Activated B cell treated with CpG ODN at 0.5 μM for 24 hours (primary cell): ENCODE results near the gene MAP3K14. TPM values are rescaled to one million over a fixed set of nuclear protein-coding genes. Genes with fewer than 3 reads are reported as not detected.
A peak's percentile ranks its signal among the peaks of the same experiment; 100 is the strongest.

Experiments
- ATAC-seq: fragments of 200-7000 bp; cut with Tn5 transposase; one replicate; pipeline ENCODE4 v1.10.0; 2021; ENCODE audit warnings: low read depth, mild to moderate bottlenecking, moderate library complexity
- CTCF ChIA-PET: fragments of 350-600 bp; sonication (Branson Sonifier 250); formaldehyde crosslinking; loops from one replicate; lab custom pipeline; 2021; ENCODE audit warnings: antibody characterized with exemption; lab: Charles Lee
- POLR2A ChIA-PET: fragments of 350-600 bp; sonication (Branson Sonifier 250); formaldehyde crosslinking; loops from one replicate; lab custom pipeline; 2021; ENCODE audit warnings: antibody characterized with exemption; lab: Charles Lee
- DNase-seq: peaks from one replicate; pipeline ENCODE4 v3.0.0; 2022
- H3K27ac Mint-ChIP-seq: one replicate; pipeline ENCODE4 v1.8.0; 2020; ENCODE audit warnings: mixed read lengths
- H3K27me3 Mint-ChIP-seq: one replicate; pipeline ENCODE4 v1.8.0; 2021; ENCODE audit warnings: mixed read lengths
- H3K36me3 Mint-ChIP-seq: one replicate; pipeline ENCODE4 v1.8.0; 2021; ENCODE audit warnings: low read depth, mixed read lengths
- H3K4me1 Mint-ChIP-seq: one replicate; pipeline ENCODE4 v1.8.0; 2021; ENCODE audit warnings: mixed read lengths
- H3K4me3 Mint-ChIP-seq: one replicate; pipeline ENCODE4 v1.8.0; 2020; ENCODE audit warnings: mild to moderate bottlenecking, mixed read lengths
- H3K9me3 Mint-ChIP-seq: one replicate; pipeline ENCODE4 v1.8.0; 2020; ENCODE audit warnings: mixed read lengths
- intact Hi-C: fragments of 100-400 bp; cut with micrococcal nuclease; formaldehyde crosslinking; loops from one replicate; pipeline ENCODE4 v1.15.1; 2024
- total RNA-seq: library from RNA; stranded (reverse); gene quantifications from 2 replicates; pipeline ENCODE4 v1.2.3, GENCODE V29; 2022
- TF ChIP-seq, protein P1 (sequence below): fragments of 200-600 bp; IDR thresholded peaks from one replicate; pipeline ENCODE4 v1.8.0; 2022; ENCODE audit warnings: antibody characterized with exemption, mild to moderate bottlenecking

Gene MAP3K14
- total RNA-seq, 1 donor from 2014 or later, result 88.6 TPM

DNA sequence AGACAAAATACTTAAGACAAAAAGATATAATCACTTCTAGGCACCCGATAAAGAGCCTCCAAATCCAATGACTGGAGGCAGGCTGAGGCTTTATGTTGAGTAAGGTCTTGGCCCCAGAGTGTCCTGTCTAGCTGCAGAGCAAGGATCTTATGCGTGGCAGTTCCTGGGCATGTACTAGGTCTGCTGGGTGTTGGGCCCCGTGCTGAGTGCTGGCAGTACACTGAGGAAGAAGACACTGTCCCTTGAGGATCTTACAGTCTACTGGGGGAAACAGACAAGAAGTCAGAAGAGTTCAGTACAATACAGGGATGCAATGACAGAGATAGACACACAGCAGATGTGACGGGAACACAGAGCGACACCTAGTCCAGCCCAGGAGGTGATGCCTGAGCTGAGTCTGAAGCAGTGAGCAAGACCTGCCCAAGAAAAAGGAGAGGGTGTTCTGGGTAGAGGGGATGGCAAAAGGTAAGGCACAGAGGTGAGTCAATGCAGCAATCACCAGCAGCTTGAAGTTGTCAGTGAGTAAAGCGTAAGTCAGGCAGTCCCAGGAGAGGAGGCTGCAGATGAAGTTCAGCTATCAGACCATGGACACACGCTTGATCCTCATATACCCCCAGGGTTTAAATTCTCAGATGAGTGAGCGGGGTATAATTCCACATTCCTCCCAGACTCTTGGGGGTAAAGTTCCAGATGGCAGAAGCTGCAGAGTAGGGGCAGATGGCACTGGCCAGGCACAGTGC lies 18.1 kb downstream of the MAP3K14 start:
- intact Hi-C loops, result loop anchor here (5.0 kb wide), 1 partner anchor 34 kb away; no protein-coding TSS in a partner anchor
- ATAC-seq (peak; percentile 48), DNase-seq (no peak)
- H3K36me3 Mint-ChIP-seq, result peaks cover 35% of the 10 kb centered on the region
- peaks cover 99% of the 10 kb centered on the region for H3K4me1 Mint-ChIP-seq
- peak overlapping the region; percentile 42 for H3K4me3 Mint-ChIP-seq
- H3K27me3 Mint-ChIP-seq, result no peaks in the 10 kb centered on the region
- ChIA-PET POLR2A (interaction anchor here (0.5 to 12.5 kb wide), 11 partner anchors 9 to 151 kb away, joined by 3 to 436 read pairs (median 8); partner anchors contain the start of gene MAP3K14), CTCF (interaction anchor here (0.6 to 6.1 kb wide), 4 partner anchors 13 to 22 kb away, joined by 3 to 38 read pairs (median 6); partner anchors contain the start of gene MAP3K14)
- H3K27ac Mint-ChIP-seq, result peak overlapping the region; percentile 81
- TF ChIP-seq, protein P1, sequence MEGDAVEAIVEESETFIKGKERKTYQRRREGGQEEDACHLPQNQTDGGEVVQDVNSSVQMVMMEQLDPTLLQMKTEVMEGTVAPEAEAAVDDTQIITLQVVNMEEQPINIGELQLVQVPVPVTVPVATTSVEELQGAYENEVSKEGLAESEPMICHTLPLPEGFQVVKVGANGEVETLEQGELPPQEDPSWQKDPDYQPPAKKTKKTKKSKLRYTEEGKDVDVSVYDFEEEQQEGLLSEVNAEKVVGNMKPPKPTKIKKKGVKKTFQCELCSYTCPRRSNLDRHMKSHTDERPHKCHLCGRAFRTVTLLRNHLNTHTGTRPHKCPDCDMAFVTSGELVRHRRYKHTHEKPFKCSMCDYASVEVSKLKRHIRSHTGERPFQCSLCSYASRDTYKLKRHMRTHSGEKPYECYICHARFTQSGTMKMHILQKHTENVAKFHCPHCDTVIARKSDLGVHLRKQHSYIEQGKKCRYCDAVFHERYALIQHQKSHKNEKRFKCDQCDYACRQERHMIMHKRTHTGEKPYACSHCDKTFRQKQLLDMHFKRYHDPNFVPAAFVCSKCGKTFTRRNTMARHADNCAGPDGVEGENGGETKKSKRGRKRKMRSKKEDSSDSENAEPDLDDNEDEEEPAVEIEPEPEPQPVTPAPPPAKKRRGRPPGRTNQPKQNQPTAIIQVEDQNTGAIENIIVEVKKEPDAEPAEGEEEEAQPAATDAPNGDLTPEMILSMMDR, result no peak
- no peaks in the 10 kb centered on the region for H3K9me3 Mint-ChIP-seq

DNA sequence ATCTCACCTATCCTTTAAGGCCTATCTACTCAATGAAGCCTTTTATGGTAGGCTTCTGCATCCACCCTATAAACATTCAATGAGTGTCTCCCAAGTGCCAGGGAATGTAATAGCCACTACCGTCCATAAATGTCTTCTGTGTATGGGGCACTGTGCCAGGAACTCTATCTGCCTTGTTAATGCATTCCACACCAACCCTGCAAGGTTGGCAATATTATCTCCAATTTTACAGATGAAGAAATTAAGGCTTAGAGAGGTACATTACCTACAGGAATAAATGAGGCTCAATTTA lies 20.0 kb downstream of the MAP3K14 start:
- DNase-seq (no peak), ATAC-seq (no peak)
- ChIA-PET POLR2A (interaction anchor here (1.0 to 15.1 kb wide), 6 partner anchors 9 to 136 kb away, joined by 3 to 291 read pairs (median 14); partner anchors contain the start of genes HEXIM2 and MAP3K14), CTCF (interaction anchor here (2.1 to 2.6 kb wide), 3 partner anchors 15 to 88 kb away, joined by 10 to 17 read pairs (median 14); partner anchors contain the start of gene MAP3K14)
- Mint-ChIP-seq H3K27me3 (no peaks in the 10 kb centered on the region), H3K36me3 (peaks cover 40% of the 10 kb centered on the region), H3K9me3 (no peaks in the 10 kb centered on the region), H3K27ac (peak overlapping the region; percentile 92), H3K4me3 (peak overlapping the region; percentile 70), H3K4me1 (peaks cover 100% of the 10 kb centered on the region)
- TF ChIP-seq, protein P1, result no peak
- intact Hi-C loops, result loop anchor here (1.0 to 5.0 kb wide), 4 partner anchors 11 to 36 kb away; partner anchors contain the start of gene MAP3K14

DNA sequence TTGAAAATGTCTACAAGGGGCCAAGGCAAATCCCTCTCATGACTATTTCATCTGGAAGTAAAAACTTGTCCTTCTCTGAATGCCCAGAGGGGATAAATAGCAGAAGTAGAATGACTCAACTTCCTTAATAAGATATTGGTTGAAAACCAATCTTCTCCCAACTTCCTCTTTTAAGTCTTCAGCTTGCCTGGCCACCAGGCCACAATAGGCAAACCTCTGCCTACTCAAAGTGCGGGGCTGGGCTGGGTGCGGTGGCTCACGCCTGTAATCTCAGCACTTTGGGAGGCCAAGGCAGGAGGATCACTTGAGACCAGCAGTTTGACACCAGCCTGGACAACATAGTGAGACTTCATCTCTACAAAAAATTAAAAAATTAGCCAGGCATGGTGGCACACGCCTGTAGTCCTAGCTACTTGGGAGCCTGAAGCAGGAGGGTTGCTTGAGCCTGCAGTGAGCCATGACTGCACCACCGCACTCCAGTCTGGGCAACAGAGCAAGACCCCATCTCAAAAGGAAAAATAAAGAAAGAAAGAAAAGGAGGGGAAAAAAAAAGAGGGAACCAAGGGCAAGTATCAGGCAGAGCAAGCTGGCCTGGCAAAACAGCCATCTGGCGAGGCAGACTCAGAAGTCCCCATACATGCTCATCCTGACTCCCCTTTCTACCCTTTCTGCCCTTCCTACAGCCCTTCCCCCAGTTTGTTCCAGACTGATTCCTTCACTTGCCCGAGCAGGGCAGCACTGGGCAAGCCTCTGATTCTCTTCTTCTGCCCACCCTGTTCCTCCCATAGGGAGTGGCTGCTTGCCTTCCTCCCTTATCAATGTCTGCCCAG lies 20.6 kb downstream of the MAP3K14 start:
- Mint-ChIP-seq H3K4me3 (peak overlapping the region; percentile 70), H3K27me3 (no peaks in the 10 kb centered on the region), H3K4me1 (peaks cover 100% of the 10 kb centered on the region), H3K27ac (peak overlapping the region; percentile 92), H3K36me3 (peaks cover 45% of the 10 kb centered on the region), H3K9me3 (no peaks in the 10 kb centered on the region)
- intact Hi-C loops, result loop anchor here (1.0 to 5.0 kb wide), 4 partner anchors 11 to 36 kb away; partner anchors contain the start of gene MAP3K14
- ATAC-seq (peak; percentile 68), DNase-seq (peak; percentile 58)
- ChIA-PET CTCF (interaction anchor here (1.0 to 6.6 kb wide), 7 partner anchors 11 to 89 kb away, joined by 4 to 30 read pairs (median 10); partner anchors contain the start of gene MAP3K14), POLR2A (interaction anchor here (0.5 to 15.1 kb wide), 14 partner anchors 9 to 148 kb away, joined by 3 to 291 read pairs (median 6); partner anchors contain the start of genes HEXIM1, HEXIM2 and MAP3K14)
- TF ChIP-seq, protein P1, result no peak

DNA sequence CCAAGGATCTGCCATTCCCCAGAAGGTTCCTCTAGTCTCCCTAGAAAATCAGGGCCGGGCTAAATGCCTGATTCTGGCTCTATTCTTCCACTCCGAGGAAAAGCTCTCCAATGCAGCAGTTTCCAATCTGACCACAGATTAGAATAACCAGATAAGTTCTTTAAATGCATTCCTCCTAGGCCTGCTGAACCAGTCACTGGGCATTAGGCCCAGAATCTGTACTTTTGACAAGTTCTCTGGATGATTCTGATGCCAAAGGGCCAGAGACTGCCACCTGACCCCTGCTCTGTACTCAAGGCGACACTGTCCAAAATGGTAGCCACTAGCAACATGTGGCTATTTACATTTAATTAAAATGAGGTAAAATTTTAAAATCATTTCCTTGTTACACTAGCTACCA lies 22.3 kb downstream of the MAP3K14 start:
- no peak for ATAC-seq

More for the DNA sequence above, 22.3 kb downstream of the MAP3K14 start:
- H3K4me3 Mint-ChIP-seq, result no peak overlapping the region
- H3K27me3 Mint-ChIP-seq, result no peaks in the 10 kb centered on the region
- no peak for DNase-seq
- H3K4me1 Mint-ChIP-seq, result peaks cover 96% of the 10 kb centered on the region
- intact Hi-C loops, result no loop called here
- peaks cover 58% of the 10 kb centered on the region for H3K36me3 Mint-ChIP-seq
- no peaks in the 10 kb centered on the region for H3K9me3 Mint-ChIP-seq
- CTCF ChIA-PET, result interaction anchor here (1.2 to 6.6 kb wide), 9 partner anchors 11 to 90 kb away, joined by 3 to 30 read pairs (median 10); partner anchors contain the start of gene MAP3K14
- POLR2A ChIA-PET, result interaction anchor here (1.4 to 15.1 kb wide), 6 partner anchors 13 to 146 kb away, joined by 5 to 291 read pairs (median 11); partner anchors contain the start of genes HEXIM1, HEXIM2 and MAP3K14
- TF ChIP-seq, protein P1, result no peak
- peak overlapping the region; percentile 73 for H3K27ac Mint-ChIP-seq
